Measurements from ENCODE around the gene PKD1L1. TPM values are rescaled to one million over a fixed set of nuclear protein-coding genes. Genes with fewer than 3 reads are reported as not detected.

PKD1L1 gene
- total RNA-seq, 1 experiment from 2014 or later = 0.02 TPM

GRCh38 chr7:47725031-47725780, 223.1 kb downstream of the PKD1L1 start:
- no peak overlapping the region for H3K4me3 ChIP-seq
- no peak for DNase-seq
- no peaks in the 10 kb centered on the region for H3K9me3 ChIP-seq (replicated peaks)
- H3K27ac ChIP-seq = peak overlapping the region; percentile 50
- no peaks in the 10 kb centered on the region for H3K27me3 ChIP-seq
- H3K36me3 ChIP-seq = no peaks in the 10 kb centered on the region
- H3K4me1 ChIP-seq = peaks cover 18% of the 10 kb centered on the region

Other genes with a start within 250 kb of the PKD1L1 start
- gene HUS1, start 31.1 kb upstream of the PKD1L1 start, total RNA-seq (2014; rRNA removed; shearing (Covaris generic)) = 31.7 and 38.7 TPM in 2 replicates
- not detected in 2 replicates for gene SUN3, start 80.6 kb upstream of the PKD1L1 start, total RNA-seq (2014; rRNA removed; shearing (Covaris generic))
- gene C7orf57, start 87.1 kb upstream of the PKD1L1 start, total RNA-seq (2014; rRNA removed; shearing (Covaris generic)) = 0.06 TPM in 1 of 2 replicates, not detected in the other
- gene UPP1, start 140.8 kb upstream of the PKD1L1 start, total RNA-seq (2014; rRNA removed; shearing (Covaris generic)) = 2.4 and 3.7 TPM in 2 replicates
- gene ABCA13, start 223.0 kb upstream of the PKD1L1 start, total RNA-seq (2014; rRNA removed; shearing (Covaris generic)) = not detected in 2 replicates

Measured in SJCRH30 (cell line).